ENCODE results near the gene IRAK1. TPM values are rescaled to one million over a fixed set of nuclear protein-coding genes. Genes with fewer than 3 reads are reported as not detected.

The IRAK1 gene
- total and polyA plus RNA-seq, 2 of the 13 experiments (the other 11 are each of a cell fraction or from before 2014, with no cell fraction given), result 57.7 to 77.3 TPM

- peaks cover 44% of the 10 kb centered on the region for H3K4me1 ChIP-seq (ENCODE audit: insufficient read depth, low read length)
- FAIRE-seq (no peak), DNase-seq (ENCODE audit: low spot score) (no peak), ATAC-seq (no peak)
- in situ Hi-C loops (cut with HindIII; ENCODE audit: extremely low pct_ligation_motif_present, low pct_unique_long_range_greater_than_20kb) (no loop called here), intact Hi-C loops (cut with micrococcal nuclease; ENCODE audit: unreplicated experiment) (no loop called here)
- 100% methylated on average over 1 of the region's 5 CpGs for WGBS (ENCODE audit: low lambda C conversion rate)
- H2AFZ ChIP-seq (ENCODE audit: low read length), result no peak overlapping the region
- no peaks in the 10 kb centered on the region for H4K20me1 ChIP-seq (ENCODE audit: insufficient read depth, low read length)
- ChIA-PET CTCF (ENCODE audit: low intra/inter-chr PET ratio, low total read pairs) (no interaction called here), POLR2A (interaction anchor here (1.4 to 1.5 kb wide), 2 partner anchors 9 to 16 kb away, joined by 3 to 6 read pairs; no protein-coding TSS in a partner anchor)
- H3K9ac ChIP-seq (ENCODE audit: insufficient read depth, low read depth, low read length), result no peak overlapping the region
- no peak overlapping the region for H3K4me3 ChIP-seq (replicated peaks in 1 of 3; ENCODE audit: insufficient read depth in 1 of 3, low read depth in 2 of 3, low read length in 3 of 3)
- no TSS peak for BruUV-seq (replicated peaks)
- TF ChIP-seq ZBTB49 (CRISPR knock-in tag; IDR thresholded peaks at IDR 0.05; ENCODE audit: borderline replicate concordance) (no peak), RBM22 (optimal IDR thresholded peaks at IDR 0.05; ENCODE audit: low read length) (peak; percentile 35), SPEN (CRISPR knock-in tag; IDR thresholded peaks at IDR 0.05; ENCODE audit: low read depth) (no peak), SKIL (CRISPR knock-in tag; IDR thresholded peaks at IDR 0.05; ENCODE audit: borderline replicate concordance) (no peak)
- peaks cover 15% of the 10 kb centered on the region for H3K79me2 ChIP-seq (ENCODE audit: insufficient read depth, low read length)
- no peaks in the 10 kb centered on the region for H3K27me3 ChIP-seq (ENCODE audit: control insufficient read depth in 1 of 2, insufficient read depth in 2 of 2, low read length in 2 of 2)
- H3K36me3 ChIP-seq (replicated peaks in 1 of 2; ENCODE audit: control insufficient read depth in 1 of 2, insufficient read depth in 2 of 2, low read length in 2 of 2), result peaks cover 0 to 3% of the 10 kb centered on the region in 2 experiments; a peak in 1 of 5 replicates
- H3K9me3 ChIP-seq (ENCODE audit: low read length), result no peaks in the 10 kb centered on the region
- H3K27ac ChIP-seq (ENCODE audit: extremely low read length, insufficient read depth, low read length), result no peak overlapping the region
- no peak overlapping the region for H3K4me2 ChIP-seq (ENCODE audit: low read depth, low read length)
Observed at GRCh38 chrX:154022108-154022507, 2.4 kb upstream of the IRAK1 start.

Data from HepG2 (cell line).